ENCODE data around the gene NAT9.

The NAT9 gene, protein sequence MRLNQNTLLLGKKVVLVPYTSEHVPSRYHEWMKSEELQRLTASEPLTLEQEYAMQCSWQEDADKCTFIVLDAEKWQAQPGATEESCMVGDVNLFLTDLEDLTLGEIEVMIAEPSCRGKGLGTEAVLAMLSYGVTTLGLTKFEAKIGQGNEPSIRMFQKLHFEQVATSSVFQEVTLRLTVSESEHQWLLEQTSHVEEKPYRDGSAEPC

DNA sequence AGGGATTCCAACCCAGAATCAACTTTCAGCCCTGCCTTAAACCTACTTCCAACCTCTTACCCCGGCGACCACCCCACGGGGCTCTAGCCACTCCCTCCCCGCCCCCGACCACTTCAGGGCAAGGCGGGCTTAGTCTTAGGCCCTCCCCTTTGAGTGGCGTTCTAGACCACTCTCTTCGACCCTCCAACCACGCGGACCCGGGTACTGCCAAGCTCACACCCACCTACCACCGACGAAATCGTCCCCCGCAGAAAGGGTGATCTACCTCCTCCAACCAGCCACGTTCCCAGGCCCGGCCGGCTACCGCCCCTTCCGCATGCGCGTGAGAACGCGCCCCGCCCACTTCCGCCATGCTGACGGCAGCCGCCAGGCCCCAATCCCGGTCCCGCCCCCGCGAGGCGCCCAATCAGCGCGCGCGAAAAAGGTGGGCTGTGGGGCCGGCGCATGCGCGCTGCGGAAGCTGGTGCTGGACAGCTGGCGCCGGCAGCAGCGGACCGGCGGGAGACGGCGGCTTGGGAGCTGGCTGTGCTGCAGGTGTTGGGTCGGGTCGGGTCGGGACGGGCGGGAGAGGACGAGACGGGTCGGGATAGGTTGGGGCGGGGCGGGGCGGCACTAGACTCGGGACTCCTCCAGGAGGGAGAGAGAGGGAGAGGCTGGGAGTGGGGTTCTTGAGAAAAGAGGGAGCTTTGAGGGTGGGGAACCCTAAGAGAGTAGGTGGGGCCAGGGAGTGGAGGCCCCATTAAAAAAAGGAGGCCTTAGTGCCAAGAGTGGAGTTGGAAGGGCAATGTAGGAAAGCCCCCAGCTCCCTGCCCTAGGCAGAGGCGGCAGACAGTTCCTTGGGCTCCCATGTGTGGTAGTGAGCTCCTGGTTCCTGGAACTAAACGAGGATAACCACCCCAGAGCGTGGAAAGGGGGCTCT is at the start of gene NAT9:
TSS of gene NAT9 (minus strand) at position 302 of the 919 bp plus-strand sequence. CDS start 647 bp downstream, outside the sequence.
- peak; percentile 93 for DNase-seq

DNA sequence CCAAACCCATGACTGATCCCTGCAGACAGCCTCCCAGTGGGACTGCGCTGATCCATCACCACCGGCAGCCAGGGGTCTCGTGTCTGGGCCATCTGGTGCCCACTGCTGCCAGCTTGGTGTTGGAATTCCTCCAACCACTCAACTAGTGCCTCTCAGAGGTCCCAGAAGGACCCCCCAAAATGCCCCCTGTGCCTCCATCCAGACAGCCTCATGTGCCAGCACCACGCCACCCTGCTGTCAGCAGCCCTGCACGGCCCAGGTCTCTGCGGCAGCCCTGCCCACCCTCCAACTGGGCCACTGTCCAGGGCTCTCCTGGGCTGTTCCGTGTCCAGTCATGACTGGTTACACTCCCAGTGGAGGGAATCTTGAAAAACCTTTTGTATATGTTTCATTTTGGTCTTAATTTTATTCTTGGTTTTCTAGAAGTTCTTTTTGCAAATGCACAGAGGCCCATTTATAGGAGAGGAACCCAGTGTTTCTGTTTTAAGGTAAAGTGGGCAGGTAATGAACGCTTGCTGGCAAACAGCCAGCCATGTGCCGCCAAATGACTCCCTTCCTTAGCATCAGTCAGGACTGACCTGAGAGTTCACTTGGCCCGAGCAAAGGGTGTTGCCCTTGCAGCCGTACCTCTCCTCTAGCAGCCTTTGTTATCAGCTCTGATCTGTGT is 48.9 kb upstream of the NAT9 start:
- peak; percentile 85 for DNase-seq

DNA sequence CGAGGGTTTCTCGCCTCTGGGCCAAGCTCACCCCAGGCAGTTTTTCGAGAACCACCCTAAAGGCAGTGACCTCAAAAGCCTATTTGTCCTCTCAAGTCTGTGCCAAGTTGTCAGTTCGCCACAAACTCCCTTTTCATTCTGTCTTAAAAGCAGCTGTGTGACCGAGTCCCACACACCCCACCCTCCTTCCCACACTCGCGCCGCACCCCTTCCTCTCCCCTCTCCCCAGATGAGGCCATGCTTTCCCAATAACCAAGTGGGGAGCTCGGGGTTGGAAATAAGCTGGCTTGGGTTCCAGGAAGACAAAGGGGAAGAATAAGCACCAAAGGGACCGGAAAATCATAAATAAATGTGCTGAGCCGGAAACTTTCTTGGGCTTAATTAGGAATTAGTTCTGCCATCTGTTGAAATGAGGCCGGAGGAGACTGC is 46.8 kb upstream of the NAT9 start:
- peak; percentile 18 for DNase-seq

DNA sequence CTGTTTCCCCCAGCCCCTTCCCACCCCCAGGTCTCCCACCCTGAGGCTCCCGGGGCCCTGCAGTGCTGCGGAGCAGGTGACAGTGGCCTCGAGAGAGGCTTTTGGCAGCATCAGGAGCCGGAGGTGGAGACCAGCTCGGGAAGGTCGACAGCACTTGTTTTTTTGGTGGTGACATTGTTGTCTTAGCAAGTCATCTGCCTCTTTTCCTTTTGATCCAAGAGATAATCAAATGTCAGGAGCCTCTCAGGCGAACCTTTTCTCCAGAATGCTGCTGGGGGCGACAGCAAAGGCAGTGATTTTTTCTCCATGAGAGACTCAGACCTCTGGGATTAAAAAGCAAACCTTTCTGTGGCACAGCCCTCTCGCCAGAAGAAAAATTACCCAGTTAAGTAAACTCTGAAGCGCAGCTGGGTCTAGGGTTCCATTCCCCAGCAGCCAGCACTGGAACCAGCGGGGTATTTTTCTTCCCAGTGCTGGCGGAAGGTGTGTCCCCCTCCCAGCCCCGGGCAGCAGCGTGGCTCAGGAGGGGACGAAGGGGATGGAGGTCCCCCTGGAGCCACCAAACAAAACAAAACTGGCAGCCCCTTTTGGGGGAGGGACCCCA is 46.3 kb upstream of the NAT9 start:
- DNase-seq = peak; percentile 56

DNA sequence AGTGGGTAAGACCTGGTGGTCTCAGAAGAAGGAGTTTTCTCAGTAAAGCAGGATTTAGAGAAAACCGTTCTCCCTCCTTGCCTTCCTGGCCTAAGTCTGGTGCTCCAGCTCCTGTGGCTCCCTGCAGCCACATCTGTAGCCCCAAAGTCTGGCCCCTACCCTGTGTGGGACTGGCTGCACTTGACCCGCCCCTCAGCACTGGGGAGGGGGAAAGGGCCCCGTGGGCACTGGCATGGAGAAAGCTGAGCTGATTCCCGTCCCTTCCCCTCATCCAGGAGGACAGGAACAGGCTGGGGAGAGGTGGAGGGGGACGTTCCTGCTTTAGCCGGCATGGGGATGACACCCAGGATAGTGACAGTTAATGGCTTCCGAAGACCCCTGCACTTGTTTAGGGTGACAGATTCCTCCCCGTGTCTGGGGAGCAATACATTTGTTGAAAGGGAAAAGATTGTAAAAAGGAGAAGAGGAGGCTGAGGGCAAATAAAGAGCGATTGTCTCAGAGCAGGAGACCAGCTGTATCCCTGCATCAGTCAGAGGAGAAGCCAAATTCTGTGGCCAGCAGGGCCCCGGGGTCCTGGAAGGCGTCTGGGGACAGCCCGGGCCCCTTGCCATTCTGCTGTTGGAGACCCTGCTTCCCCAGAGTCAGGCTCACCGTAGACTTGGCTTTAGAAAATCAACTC is 45.6 kb upstream of the NAT9 start:
- no peak for DNase-seq

DNA sequence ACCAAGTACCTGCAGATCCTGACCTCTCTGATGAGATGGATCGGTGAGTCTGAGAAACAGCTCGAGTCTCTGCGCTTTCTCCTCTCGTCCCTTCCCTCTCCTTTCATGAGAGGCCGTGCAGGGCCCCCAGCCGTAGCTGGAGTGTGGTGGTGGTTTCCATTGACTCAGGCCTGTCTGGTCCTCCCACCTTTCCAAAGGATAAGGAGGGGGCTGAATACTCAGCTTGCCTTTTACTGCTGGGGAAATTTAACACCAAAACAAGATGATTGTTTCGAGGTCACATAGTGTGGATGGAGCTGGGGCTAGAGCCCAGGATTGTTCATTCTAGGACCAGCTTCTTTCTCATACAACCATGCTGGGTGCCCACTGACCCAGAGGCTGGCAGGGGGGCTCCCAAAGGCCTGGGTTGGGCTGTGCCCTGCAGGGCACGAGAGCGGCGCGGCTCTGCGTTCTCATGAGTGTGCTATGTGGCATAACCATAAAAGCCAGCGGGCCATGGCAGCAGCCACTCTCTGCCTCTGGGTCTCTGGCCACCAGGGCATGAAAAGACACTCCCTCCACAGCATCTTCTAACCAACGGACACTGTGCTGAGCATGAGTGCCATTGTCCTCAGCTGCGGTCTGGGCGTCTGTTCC is 43.8 kb upstream of the NAT9 start:
- DNase-seq = no peak

DNA sequence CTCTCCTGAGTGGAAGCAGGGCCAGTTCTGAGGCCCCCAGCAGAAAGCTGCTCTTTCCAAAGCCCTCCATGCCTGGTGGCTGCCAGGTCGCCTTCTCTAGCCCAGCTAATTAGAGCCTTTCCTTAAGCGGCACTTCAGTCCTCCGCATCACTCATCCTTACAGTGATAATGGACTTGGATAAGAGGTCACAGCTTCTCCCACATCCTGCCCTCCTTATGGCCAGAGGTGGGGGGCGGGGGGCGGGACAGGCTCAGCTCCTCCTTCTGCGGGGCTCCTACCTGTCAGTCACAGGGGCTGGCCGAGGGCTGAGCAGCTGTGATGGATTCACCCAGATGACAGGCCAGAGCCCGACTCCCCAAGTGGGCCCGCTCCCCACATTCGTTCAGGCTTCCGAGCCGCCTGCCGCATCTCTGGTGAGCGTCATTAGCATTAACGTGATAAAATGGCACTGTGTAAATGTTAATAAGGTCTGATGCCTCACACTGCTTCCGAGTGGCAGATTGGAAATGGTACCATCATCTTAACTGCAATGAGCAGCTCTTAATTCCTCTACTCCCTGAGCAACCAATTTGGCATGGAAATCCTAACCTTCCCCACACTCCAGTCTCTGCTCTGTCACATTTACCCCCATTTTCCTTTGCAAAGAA is 42.3 kb upstream of the NAT9 start:
- DNase-seq = no peak

DNA sequence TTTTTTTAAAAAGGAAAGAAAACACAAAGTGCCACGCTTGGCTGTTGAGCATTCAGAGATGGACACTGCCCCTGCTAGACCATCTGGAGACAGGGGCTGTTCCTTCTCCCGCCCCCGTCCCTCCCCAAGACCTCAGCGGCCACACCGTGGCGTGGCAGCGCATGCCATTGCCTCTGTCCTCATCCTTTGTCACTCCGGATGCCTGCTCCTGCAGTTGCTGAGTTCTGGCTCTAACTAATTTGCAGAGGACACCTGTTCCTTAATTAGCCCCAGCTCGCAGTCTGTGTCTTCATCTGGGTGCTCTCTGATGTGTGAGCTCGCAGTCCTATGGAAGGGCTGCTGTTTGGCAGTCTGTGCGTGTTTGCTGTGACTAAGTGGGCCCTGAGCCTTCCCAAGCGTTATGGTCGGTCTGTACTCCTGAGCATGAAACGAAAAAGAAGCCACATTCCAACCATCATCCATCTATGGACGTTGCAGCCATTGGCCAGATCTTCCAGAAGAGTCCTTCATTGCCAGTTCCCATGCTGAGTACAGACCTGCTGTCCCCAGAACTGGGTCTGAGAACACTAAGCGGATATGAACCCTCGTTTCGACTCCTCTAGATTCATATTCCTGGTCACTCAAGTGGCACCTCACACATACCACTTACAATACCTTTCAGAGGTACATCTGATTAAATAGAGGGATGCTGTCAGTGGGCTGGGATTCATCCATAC is 40.9 kb upstream of the NAT9 start:
- peak; percentile 81 for DNase-seq

DNA sequence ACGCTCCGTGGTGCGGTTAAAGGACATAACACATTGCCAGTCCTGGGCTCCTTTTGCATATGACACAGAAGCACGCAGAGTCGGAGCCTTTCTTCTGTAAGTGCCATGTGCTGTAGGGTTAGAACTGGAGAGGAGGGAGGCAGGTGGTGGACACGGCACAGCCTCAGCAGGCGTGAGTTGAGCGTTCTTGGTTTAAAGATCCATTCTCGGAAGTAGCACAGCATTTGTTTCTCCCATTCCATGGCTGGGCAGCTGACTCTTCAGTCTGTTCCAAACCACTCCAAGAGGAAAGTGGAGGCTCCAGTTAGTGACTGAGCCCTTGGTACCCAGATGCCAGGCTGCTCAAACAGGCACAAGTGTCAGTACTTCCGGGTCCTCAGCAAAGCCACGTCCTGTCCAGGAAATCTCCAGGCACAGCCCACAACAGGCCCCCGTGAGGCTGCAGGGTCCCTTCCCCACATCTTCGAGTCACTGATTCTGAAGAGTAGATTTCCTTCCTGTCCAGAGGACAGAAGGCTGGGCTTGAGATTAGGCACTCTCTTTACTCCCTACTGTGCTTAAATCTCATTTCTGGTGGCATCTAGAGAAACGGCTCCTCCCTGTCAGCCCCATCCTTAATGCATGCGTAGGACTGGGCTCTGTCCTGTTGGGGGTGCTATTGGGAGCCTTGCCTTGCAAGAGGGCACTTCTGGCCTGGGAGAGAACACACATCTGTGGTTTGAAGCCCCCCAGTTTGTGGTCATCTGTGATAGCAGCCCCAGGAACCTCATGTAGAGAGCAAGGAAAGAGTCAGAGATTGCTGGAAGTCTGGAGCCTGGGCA is 39.6 kb upstream of the NAT9 start:
- no peak for DNase-seq

DNA sequence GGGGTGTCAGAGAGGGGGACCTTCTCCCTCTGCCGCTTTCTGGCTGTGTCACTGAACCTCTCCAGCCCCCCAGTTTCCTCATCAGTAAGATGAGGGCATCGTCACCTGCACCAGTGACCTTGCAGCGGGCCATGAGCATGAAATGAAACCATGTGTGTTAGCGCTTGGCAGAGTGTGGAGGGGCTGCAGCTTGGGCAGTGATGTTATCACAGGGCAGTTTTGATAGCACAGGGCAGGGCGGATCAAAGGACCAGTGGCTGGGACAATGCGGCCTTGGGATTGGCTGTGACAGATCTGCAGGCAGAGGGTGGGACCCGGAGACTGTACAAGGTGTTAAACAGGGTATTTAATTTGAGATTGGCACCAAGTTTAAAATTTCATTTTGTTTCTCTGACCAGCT is 38.9 kb upstream of the NAT9 start:
- no peak for DNase-seq

DNA sequence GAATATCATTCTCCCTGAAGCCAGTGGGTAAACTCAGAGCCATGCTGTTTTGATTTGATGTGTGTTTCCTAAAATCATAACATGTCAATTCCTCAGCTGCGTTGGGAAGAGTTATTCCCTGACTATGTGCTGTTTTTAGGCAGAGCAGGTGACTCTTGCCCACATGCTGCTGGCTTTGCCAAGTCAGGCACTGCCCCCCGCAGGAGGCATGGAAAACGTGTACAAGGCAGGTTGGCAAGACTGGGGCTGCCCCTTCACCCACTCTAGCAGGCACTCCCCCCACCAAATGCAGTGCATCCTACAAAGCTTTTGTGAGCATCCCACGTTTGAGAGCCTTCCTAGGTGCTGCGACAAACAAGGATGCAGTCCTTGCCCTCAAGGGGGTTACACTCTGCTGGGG is 38.3 kb upstream of the NAT9 start:
- no peak for DNase-seq

DNA sequence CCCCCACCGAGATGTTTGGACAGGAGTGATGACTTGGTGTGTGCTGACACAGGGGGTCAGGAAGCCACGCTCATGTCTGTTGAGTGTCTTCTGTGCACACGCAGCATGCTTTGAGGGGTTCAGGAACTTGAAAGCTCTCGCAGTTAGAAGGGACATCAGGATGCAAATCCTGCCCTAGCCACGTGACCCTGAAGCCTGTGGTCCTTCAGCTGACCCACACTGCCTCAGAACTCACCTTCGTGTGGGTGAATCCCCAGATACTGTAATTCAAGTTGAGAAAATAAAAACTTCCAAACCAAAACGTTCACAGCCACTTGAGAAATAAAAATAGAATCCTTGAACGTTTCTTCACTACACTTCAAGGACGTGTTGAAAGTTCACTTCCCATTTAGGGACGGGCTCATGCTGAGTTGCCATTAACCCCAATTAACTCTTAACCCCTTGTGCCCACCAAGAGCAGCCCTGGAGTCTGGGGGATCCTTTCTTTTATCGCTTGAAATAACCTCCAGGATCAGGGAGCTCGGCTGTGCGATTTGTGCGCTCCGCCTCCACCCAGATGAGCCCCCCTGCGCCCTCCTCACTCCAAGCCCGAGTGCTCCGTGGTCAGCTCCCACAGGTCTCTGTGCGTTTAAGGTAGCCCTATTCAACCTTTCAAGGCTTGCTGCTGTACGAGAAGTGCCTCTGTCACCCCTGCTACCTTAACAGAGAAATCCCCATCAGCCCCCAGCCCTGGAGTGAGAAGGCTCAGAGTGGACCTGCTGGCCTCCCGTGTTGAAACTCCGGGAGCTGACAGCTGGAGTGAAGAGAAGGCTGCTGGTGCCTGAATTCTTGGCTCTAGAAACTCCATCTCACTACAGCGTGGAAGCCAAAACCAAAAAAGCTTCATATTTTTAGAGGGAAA is 36.2 kb upstream of the NAT9 start:
- DNase-seq = no peak

DNA sequence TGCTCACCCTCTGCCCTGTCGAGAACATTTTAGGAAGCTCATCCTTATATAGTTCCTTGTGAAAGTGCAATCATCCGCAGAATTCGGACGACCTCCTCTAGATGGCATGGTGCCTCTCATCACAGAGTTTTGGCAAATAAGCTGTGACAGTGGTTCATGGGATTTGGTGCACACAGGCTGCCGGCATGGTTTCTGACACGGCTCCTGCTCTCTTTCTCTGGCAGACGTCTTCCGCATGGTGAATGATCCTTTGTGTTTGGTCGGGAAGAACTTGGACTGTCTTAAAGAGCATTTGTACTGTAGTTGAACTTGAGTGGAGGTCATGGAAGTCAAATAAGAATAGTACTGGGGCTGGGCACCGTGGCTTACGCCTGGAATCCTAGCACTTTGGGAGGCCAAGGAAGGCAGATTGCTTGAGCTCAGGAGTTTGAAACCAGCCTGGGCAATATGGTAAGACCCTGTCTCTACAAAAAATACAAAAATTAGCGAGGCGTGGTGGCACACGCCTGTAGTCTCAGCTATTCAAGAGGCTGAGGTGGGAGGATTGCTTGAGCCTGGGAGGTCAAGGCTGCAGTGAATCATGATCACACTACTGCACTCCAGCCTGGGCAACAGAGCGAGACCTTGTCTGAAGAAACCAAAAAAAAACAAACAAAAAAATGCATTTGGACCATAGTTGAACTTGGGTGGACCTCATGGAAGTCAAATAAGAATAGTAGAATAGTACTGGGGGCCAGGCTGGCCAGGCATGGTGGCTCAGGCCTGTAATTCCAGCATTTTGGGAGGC is 34.7 kb upstream of the NAT9 start:
- DNase-seq = no peak

DNA sequence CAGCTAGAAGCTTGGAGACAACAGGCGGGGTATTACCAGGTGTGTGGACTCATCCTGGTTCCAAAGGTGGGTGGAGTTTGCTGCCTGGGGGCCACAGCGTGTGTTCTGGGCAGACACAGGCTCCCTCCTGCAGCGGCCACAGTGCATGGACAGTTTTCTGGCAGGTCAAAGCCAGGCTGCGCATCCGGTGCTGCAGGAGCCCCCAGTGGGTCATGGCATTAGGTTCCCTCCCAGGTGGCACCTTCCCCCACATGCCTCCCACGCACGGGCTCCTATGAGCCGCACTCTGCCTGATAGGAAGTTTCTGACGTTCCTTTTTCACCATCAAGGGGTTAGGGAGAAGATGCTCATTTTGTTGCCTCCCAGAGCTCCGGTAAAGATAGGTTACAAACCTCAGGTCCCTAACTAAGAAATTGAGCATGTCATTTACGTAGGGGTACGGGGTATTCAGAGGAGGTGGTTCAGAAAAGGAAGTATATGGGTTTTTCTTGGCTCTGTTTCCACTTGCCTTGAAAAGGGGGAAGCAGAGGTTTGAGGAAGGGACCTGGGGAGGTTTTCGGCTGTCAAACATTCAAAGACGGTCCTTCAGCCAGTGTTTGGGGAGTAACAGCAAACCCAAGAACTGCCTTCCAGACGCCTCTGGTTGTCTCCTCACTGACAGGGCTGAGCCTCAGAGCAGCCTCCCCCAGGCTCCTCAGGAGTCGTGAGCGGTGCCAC is 32.7 kb upstream of the NAT9 start:
- DNase-seq = peak; percentile 14

DNA sequence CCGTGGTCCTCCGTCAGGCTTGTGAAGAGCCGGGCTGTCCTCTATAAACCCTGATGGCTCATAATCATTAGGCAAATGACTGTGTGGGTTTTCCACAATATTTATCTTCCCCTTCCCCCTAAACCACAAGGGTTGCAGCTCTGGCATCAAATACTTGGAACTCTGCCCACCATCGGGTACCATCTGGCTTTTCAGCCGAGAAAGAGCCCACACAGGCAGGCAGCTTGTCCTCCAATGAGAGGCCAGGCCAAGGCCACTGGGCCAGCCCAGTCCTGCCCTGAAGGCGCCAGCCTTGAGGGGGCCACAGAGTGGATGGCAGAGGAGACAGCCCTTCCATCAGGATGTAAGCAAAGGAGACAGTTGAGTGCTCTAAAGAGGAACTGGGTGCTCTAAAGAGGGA is 31.8 kb upstream of the NAT9 start:
- DNase-seq = peak; percentile 96

DNA sequence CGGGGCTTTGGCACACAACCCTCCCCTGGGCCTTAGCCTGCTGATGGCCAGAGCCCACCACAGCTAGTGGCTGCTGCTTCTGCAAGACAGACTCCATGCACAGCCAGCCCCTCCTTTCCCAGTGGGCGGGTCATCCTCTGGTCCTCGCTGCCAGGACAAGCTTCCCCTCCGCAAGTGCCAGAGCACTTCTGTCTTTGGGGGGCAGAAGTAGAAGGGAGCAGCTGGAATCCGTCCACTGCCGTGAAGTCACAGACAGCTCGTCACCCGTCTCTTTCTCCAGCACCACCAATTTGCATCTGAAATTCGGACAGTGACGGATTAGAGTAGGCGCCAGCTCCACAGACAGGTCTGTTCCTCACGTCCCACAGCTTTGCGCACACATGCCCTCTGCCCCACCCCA is 31.3 kb upstream of the NAT9 start:
- no peak for DNase-seq

DNA sequence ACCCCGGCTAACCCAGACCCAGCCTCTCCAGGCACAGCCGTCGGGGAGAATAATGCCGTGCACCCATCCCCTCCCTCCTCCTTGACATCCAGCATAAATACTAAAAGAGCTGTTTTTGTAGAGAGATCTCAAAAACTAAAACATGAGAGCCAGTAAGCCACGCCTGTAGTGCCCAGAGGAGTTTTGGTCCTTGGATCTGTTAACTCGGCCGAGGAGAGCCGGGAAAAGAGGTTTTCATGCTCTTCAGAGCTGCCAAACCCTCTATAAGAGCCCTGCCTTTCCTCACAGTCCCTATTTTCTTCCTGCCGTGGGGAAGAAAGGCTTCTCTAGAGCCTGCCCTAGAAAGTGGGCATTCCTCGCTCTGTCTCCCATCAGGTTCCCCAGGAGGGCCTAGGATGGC is 30.2 kb upstream of the NAT9 start:
- DNase-seq = no peak

Data from NCI-H2171 treated with DMSO at 0.1 percent for 48 hours (cell line).